HFFc6 (cell line): ENCODE results near the gene POLG. TPM values are rescaled to one million over a fixed set of nuclear protein-coding genes. Genes with fewer than 3 reads are reported as not detected.

Experiments
- DNase-seq: peaks from one replicate; pipeline ENCODE4 v3.0.0-alpha.2; 2018
- H3K27ac Mint-ChIP-seq: 2 replicates; pipeline ENCODE4 v1.8.0; 2020; ENCODE audit warnings: mild to moderate bottlenecking, mixed read lengths
- H3K27me3 Mint-ChIP-seq: 2 replicates; pipeline ENCODE4 v1.8.0; 2021; ENCODE audit warnings: mild to moderate bottlenecking, moderate library complexity, mixed read lengths; ENCODE audit not compliant: insufficient read depth
- H3K36me3 Mint-ChIP-seq: 2 replicates; pipeline ENCODE4 v1.8.0; 2021; ENCODE audit warnings: low read depth, mixed read lengths
- H3K4me1 Mint-ChIP-seq: 2 replicates; pipeline ENCODE4 v1.8.0; 2020; ENCODE audit warnings: low read depth, mixed read lengths
- H3K4me3 Mint-ChIP-seq: 2 replicates; pipeline ENCODE4 v1.8.0; 2020; ENCODE audit warnings: mild to moderate bottlenecking, moderate library complexity, mixed read lengths
- H3K9me3 Mint-ChIP-seq: 2 replicates; pipeline ENCODE4 v1.8.0; 2020; ENCODE audit warnings: mild to moderate bottlenecking, mixed read lengths
- CTCF ChIP-seq: fragments of 200-600 bp; sonication (generic); IDR thresholded peaks from 2 replicates; pipeline ENCODE4 v1.5.0; 2021; ENCODE audit warnings: antibody characterized with exemption, mild to moderate bottlenecking
- total RNA-seq, 6 experiments: library from RNA; stranded (reverse); fragmentation: NEBNext Ultra II Directional; extraction: Animal tissue kit (Norgen Biotek cat#: 25700); gene quantifications; 2 replicates in 1 of 6; 3 replicates in 5 of 6; pipeline ENCODE4 v1.2.3, GENCODE V29; 2021

POLG gene
- total RNA-seq, 6 experiments from 2014 or later: 33.1 to 48.3 (median 35.2) TPM

DNA sequence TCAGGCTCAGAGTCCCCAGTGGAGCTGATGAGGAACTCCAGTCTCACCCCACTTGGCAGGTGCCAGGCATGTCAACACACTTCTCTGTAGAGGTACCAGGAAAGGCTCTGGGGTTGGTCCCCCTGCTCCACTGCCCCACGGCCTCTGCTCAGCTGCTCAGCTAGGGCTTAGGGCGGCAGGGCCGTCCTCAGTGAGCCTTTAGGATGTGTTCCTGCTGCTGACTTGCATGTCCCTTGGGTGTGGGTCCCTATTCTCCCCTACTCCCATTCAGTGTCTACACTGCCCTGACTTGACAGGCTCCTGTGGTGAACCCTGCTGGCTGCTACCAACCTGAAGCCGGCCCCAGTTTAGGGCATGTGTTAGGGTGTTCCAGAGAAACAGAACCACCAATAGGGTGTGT lies 17.9 kb upstream of the POLG start:
- no peaks in the 10 kb centered on the region for H3K36me3 Mint-ChIP-seq
- no peaks in the 10 kb centered on the region for H3K9me3 Mint-ChIP-seq
- H3K4me1 Mint-ChIP-seq: peaks cover 7% of the 10 kb centered on the region; the same call in 1 of the 2 replicates
- H3K27ac Mint-ChIP-seq: no peak overlapping the region
- no peak for TF ChIP-seq CTCF
- no peak overlapping the region for H3K4me3 Mint-ChIP-seq
- H3K27me3 Mint-ChIP-seq: peaks cover 73% of the 10 kb centered on the region
- no peak for DNase-seq

- DNase-seq: no peak
- Mint-ChIP-seq H3K27ac (no peak overlapping the region), H3K36me3 (0 out of 2 replicates have a peak, but pooled peaks cover 4% of the 10 kb centered on the region), H3K4me3 (no peak overlapping the region), H3K27me3 (peaks cover 64% of the 10 kb centered on the region), H3K9me3 (no peaks in the 10 kb centered on the region), H3K4me1 (peaks cover 7% of the 10 kb centered on the region; the same call in 1 of the 2 replicates)
- no peak for TF ChIP-seq CTCF
Observed at GRCh38 chr15:89349206-89349558, 14.6 kb upstream of the POLG start.

GRCh38 chr15:89346516-89347231 lies 12.1 kb upstream of the POLG start:
- no peaks in the 10 kb centered on the region for H3K9me3 Mint-ChIP-seq
- H3K4me1 Mint-ChIP-seq: peaks cover 7% of the 10 kb centered on the region; the same call in 1 of the 2 replicates
- DNase-seq: no peak
- 0 out of 2 replicates have a peak, but pooled peaks cover 4% of the 10 kb centered on the region for H3K36me3 Mint-ChIP-seq
- H3K27ac Mint-ChIP-seq: no peak overlapping the region
- peaks cover 59% of the 10 kb centered on the region for H3K27me3 Mint-ChIP-seq
- no peak overlapping the region for H3K4me3 Mint-ChIP-seq
- TF ChIP-seq CTCF: no peak

GRCh38 chr15:89345248-89345647 lies 10.6 kb upstream of the POLG start:
- Mint-ChIP-seq H3K9me3 (no peaks in the 10 kb centered on the region), H3K36me3 (0 out of 2 replicates have a peak, but pooled peaks cover 4% of the 10 kb centered on the region), H3K4me3 (no peak overlapping the region), H3K27ac (no peak overlapping the region), H3K27me3 (peaks cover 59% of the 10 kb centered on the region), H3K4me1 (peaks cover 7% of the 10 kb centered on the region; the same call in 1 of the 2 replicates)
- DNase-seq: no peak
- TF ChIP-seq CTCF: no peak

DNA sequence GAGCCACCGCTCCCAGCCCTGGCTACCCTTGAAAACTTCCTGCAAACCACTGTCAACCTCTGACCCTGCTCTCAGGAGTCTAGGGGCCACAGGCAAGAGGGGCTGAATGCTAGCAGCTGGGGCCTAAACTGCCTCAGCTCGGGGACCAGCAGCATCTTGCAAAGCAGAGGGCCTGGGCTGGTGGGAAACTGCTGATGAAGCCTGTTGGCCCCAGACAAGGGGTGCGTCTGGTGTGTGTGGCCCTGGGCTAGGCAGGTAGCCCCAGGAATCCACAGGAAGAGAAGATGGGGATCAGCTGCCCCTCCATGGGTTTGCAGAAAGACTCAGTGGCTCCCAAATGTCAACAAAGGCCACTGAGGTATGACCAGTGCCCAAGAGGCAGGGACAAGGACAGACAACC lies 8.2 kb upstream of the POLG start:
- no peak overlapping the region for H3K27ac Mint-ChIP-seq
- peaks cover 52% of the 10 kb centered on the region for H3K27me3 Mint-ChIP-seq
- 0 out of 2 replicates have a peak, but pooled peaks cover 4% of the 10 kb centered on the region for H3K36me3 Mint-ChIP-seq
- TF ChIP-seq CTCF: no peak
- DNase-seq: no peak
- H3K9me3 Mint-ChIP-seq: no peaks in the 10 kb centered on the region
- H3K4me1 Mint-ChIP-seq: no peaks in the 10 kb centered on the region
- H3K4me3 Mint-ChIP-seq: no peak overlapping the region
